Neural progenitor cell (in vitro differentiated cells): Measurements from ENCODE around the gene PRDM11.

Experiments
- CTCF ChIP-seq: fragments of 200-600 bp; sonication (generic); IDR thresholded peaks from 2 replicates; pipeline ENCODE4 v1.5.1; 2017; ENCODE audit warnings: antibody characterized with exemption, mild to moderate bottlenecking
- EZH2 ChIP-seq: fragments of 200-600 bp; sonication (generic); IDR thresholded peaks from 2 replicates; pipeline ENCODE4 v1.6.1; 2017; ENCODE audit warnings: antibody characterized with exemption, mild to moderate bottlenecking, moderate library complexity
- EZH2phosphoT487 ChIP-seq: fragments of 200-600 bp; sonication (generic); IDR thresholded peaks from 2 replicates; pipeline ENCODE4 v1.6.1; 2017; ENCODE audit warnings: antibody characterized with exemption

- TF ChIP-seq CTCF (no peak), EZH2phosphoT487 (no peak), EZH2 (no peak)
These were observed 32.6 kb upstream of the PRDM11 start for GRCh38 chr11:45113807-45114206.
